Left lung (tissue), 14 donors: ENCODE results near the gene RLN3. TPM values are rescaled to one million over a fixed set of nuclear protein-coding genes. Genes with fewer than 3 reads are reported as not detected.

Experiments used
- ATAC-seq: fragments of 200-7000 bp; cut with Tn5 transposase; one replicate; pipeline ENCODE4 v1.9.1; 2020; ENCODE audit warnings: moderate library complexity
- DNase-seq, 4 donors: peaks; one replicate each; pipeline ENCODE4 v3.0.0-alpha.2; 2013 to 2020
- H3K27ac ChIP-seq, 2 donors: fragments of 200-600 bp; sonication (generic) in 1 of 2; one replicate each; pipeline versions ENCODE4 v1.5.0 to v1.8.0; 2020 to 2021
- H3K27me3 ChIP-seq, 2 donors: fragments of 200-600 bp; sonication (generic) in 1 of 2; one replicate each; pipeline versions ENCODE4 v1.5.0 to v1.8.0; 2020 to 2021
- H3K36me3 ChIP-seq, 2 donors: fragments of 200-600 bp; sonication (generic) in 1 of 2; one replicate each; pipeline versions ENCODE4 v1.5.0 to v1.8.0; 2020 to 2021
- H3K4me1 ChIP-seq, 2 donors: fragments of 200-600 bp; one replicate each; pipeline ENCODE4 v1.8.0; 2021
- H3K4me3 ChIP-seq, 2 donors: fragments of 200-600 bp; sonication (generic) in 1 of 2; one replicate each; pipeline versions ENCODE4 v1.5.0 to v1.8.0; 2020 to 2021; ENCODE audit warnings: mild to moderate bottlenecking in 1 of 2
- H3K9me3 ChIP-seq, 2 donors: fragments of 200-600 bp; sonication (generic) in 1 of 2; one replicate each; pipeline versions ENCODE4 v1.5.0 to v1.8.0; 2020 to 2021
- intact Hi-C, 2 donors: fragments of 100-400 bp; cut with DNase I; formaldehyde crosslinking; loops; one replicate each; pipeline versions ENCODE4 v1.11.2 to v1.14.2; 2022
- long read RNA-seq, 12 donors: library from polyadenylated mRNA in 2 of 12; unstranded in 2 of 12; transcript quantifications; one replicate each; pipeline ENCODE4 v2.0.0 and lab custom pipeline, GENCODE V29; 2019 to 2026
- polyA plus RNA-seq, 6 donors: library from polyadenylated mRNA; unstranded; fragments of 120-200 nt; gene quantifications; one replicate each; pipeline ENCODE4 v1.2.1, GENCODE V29; 2013; ENCODE audit not compliant: insufficient read length in 6 of 6
- total RNA-seq, 2 donors: library from RNA; stranded (reverse); fragmentation: NEBNext Ultra II Directional; extraction: Animal tissue kit (Norgen Biotek cat#: 25700); gene quantifications; one replicate each; pipeline ENCODE4 v1.2.1, GENCODE V29; 2021
- TF ChIP-seq, protein P1 (sequence below), 2 donors: fragments of 200-600 bp; sonication (generic) in 1 of 2; IDR thresholded peaks; one replicate each; pipeline versions ENCODE4 v1.5.0 to v1.8.0; 2021; ENCODE audit warnings: antibody characterized with exemption in 2 of 2
- donor health status: DM: no; HTN: yes; CAD: no.
- donor health status: DM: no; HTN: no; CAD: no.

The RLN3 gene, protein sequence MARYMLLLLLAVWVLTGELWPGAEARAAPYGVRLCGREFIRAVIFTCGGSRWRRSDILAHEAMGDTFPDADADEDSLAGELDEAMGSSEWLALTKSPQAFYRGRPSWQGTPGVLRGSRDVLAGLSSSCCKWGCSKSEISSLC
- not detected for total RNA-seq
- not detected for polyA plus RNA-seq
- long read RNA-seq, donor 1 = 0 reads
- long read RNA-seq, donor 2 = 0 reads
- long read RNA-seq, donor 3 = 0 reads
- long read RNA-seq, donor 4 = 0 reads
- long read RNA-seq, donor 5 = 0 reads
- long read RNA-seq, donor 6 = 0 reads
- long read RNA-seq, donor 7 = 0 reads
- long read RNA-seq, donor 8 = 0 reads
- long read RNA-seq, donor 9 = 0 reads
- long read RNA-seq, donor 10 = 0 reads
- long read RNA-seq, donor 11 = 0 reads
- long read RNA-seq, donor 12 = 0 reads

DNA sequence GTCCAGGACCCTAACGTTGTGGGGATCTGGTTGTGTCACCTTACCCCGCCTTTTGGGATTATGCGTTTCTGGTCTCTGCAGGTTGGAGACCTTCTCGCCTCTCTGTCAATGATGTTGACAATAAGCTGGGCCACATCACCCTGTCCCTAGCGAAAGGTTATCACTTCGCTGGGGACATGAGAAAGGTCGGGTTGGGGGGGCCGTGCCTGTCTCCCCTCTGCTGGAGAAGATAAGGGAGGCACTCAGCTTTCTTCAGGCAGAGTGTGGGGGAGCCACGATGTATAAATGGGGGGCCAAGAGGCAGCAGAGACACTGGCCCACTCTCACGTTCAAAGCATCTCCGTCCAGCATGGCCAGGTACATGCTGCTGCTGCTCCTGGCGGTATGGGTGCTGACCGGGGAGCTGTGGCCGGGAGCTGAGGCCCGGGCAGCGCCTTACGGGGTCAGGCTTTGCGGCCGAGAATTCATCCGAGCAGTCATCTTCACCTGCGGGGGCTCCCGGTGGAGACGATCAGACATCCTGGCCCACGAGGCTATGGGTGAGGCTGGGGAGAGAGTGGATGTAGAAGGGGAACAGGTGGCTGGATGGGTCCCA, at the start of gene RLN3:
Gene RLN3, plus strand, starts transcription at position 293 of the 595 bp plus-strand sequence. Its CDS starts 57 bp downstream, at position 350.
- Histone ChIP-seq H3K4me3 (no peak within 1 kb of the TSS), H3K4me1 (peaks cover 8 to 49% of the 10 kb centered on the region in 2 donors), H3K9me3 (no peaks in the 10 kb centered on the region), H3K27ac (no peak within 1 kb of the TSS), H3K36me3 (no peaks in the 10 kb centered on the region), H3K27me3 (peaks cover 0 to 21% of the 10 kb centered on the region in 2 donors)
- DNase-seq (peak in 1 of 4 donors; percentile 69), ATAC-seq (no peak)
- TF ChIP-seq, protein P1, sequence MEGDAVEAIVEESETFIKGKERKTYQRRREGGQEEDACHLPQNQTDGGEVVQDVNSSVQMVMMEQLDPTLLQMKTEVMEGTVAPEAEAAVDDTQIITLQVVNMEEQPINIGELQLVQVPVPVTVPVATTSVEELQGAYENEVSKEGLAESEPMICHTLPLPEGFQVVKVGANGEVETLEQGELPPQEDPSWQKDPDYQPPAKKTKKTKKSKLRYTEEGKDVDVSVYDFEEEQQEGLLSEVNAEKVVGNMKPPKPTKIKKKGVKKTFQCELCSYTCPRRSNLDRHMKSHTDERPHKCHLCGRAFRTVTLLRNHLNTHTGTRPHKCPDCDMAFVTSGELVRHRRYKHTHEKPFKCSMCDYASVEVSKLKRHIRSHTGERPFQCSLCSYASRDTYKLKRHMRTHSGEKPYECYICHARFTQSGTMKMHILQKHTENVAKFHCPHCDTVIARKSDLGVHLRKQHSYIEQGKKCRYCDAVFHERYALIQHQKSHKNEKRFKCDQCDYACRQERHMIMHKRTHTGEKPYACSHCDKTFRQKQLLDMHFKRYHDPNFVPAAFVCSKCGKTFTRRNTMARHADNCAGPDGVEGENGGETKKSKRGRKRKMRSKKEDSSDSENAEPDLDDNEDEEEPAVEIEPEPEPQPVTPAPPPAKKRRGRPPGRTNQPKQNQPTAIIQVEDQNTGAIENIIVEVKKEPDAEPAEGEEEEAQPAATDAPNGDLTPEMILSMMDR (IDR thresholded peaks at IDR 0.05) = no peak
- intact Hi-C loops = no loop called here

DNA sequence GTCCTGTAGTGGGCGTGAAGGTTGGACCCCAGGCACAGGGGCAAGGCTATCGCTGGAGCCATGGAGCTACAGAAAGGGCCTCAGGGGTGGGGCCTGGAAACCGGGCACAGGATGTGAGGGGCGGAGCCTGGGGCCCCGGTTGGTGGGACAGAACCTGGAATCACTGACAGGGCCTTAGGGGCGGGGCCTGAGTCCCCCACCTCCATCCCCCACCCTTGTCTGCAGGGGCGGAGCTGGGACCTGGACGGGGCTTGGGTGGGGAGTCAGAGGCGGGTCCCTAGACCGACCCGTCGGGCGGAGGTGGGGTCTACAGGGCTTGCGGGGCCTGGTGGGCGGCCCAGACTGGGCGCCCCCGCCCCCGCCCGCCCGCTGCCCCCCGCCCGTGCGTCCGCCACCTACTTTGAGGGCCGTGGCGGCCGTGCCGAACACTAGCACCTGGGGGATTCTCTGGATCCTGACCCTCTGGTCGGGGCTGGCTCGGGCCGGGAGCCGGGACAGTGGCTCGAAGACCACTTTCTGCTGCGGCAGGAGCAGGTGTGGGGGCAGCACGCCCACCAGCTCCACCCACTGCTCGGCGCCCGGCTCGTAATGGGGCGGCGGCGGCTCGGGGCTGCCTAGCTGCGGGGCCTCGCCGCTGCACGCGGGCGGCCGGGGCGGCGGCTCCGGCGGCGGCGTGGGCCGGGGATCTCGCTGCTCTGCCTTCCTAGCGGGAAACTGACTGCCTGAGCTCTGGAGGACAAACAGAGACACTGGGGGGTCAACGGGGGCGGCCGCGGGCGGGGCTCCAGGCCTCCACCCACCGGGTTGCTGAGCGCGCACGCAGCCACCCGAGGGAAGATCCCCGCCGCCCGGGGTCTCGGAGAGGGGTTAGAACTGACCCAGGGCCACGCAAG, 49.4 kb upstream of the RLN3 start:
- Histone ChIP-seq H3K9me3 (no peaks in the 10 kb centered on the region), H3K27ac (peak overlapping the region; percentile 68 to 71), H3K4me1 (peaks cover 0 to 19% of the 10 kb centered on the region in 2 donors), H3K4me3 (peak overlapping the region; percentile 33 to 48), H3K36me3 (peaks cover 0 to 45% of the 10 kb centered on the region in 2 donors), H3K27me3 (peaks cover 0 to 6% of the 10 kb centered on the region in 2 donors)
- TF ChIP-seq, protein P1 (IDR thresholded peaks at IDR 0.05) = no peak
- peak; percentile 57 to 91 (median 86) for DNase-seq
- peak; percentile 89 for ATAC-seq
- intact Hi-C loops = no loop called here

DNA sequence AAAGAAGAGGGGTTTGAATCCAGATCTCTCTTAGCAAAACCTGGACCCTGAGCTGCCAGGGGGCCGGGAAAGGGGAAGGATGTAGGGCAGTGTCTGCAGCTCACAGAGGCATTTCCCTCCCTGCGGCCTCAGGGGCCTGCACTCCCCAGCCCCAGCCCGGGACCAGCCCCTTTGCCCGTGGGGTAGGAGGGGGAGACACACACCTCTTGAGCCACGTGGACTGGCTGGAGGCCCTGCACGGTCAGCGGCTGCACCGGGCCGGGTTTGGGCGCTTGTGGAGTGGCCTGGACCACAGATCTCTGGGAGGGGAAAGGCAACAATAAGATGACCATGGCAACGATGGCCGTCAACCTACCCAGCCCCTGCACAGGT, 48.7 kb upstream of the RLN3 start:
- ATAC-seq (peak; percentile 14), DNase-seq (peak in 1 of 4 donors; percentile 78)
- Histone ChIP-seq H3K27ac (peak overlapping the region; percentile 68 to 71), H3K4me3 (peak overlapping the region; percentile 33 to 48), H3K36me3 (peaks cover 0 to 40% of the 10 kb centered on the region in 2 donors), H3K4me1 (peaks cover 0 to 19% of the 10 kb centered on the region in 2 donors), H3K9me3 (no peaks in the 10 kb centered on the region), H3K27me3 (peaks cover 0 to 6% of the 10 kb centered on the region in 2 donors)
- intact Hi-C loops = no loop called here
- TF ChIP-seq, protein P1 (IDR thresholded peaks at IDR 0.05) = no peak

DNA sequence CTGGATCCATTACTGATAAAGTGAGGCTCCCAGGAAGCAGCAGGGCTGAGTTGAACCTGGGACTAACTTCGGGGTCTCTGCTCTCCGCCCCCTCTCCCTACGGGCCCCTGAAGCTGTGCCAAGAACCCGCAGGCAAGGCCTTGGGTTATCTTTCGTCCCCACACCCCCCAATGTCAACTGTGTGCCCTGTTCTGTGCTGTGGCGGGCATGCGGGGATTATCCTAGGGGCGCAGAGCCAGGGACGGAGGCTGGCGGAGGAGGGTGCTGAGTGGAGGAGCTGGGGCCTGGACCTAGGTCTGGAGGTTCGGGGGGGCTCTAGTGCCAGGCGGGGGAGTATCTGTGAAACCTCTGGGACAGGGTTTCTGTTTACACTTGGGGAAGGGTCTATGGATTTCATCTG, 48.3 kb upstream of the RLN3 start:
- no peak overlapping the region for H3K4me3 ChIP-seq
- H3K9me3 ChIP-seq = no peaks in the 10 kb centered on the region
- TF ChIP-seq, protein P1 (IDR thresholded peaks at IDR 0.05) = no peak
- intact Hi-C loops = no loop called here
- ATAC-seq = no peak
- H3K27me3 ChIP-seq = peaks cover 0 to 6% of the 10 kb centered on the region in 2 donors
- no peak for DNase-seq
- no peak overlapping the region for H3K27ac ChIP-seq
- H3K4me1 ChIP-seq = peaks cover 0 to 23% of the 10 kb centered on the region in 2 donors
- peaks cover 0 to 40% of the 10 kb centered on the region in 2 donors for H3K36me3 ChIP-seq
